Lower lobe of right lung (tissue), 2 donors: ENCODE measurements around the gene CYP3A7. TPM values are rescaled to one million over a fixed set of nuclear protein-coding genes. Genes with fewer than 3 reads are reported as not detected.
"Not testable (repeated sequence)": the region's sequence is repeated elsewhere in the genome, so short reads cannot be mapped to it uniquely, and the experiment has no call there.

Source experiments
- ATAC-seq, 2 donors: fragments of 200-7000 bp; cut with Tn5 transposase; one replicate each; pipeline ENCODE4 v1.9.1; 2020 to 2022; ENCODE audit warnings: mild to moderate bottlenecking in 2 of 2, moderate library complexity in 2 of 2
- DNase-seq: peaks from one replicate; pipeline ENCODE4 v3.0.0-alpha.2; 2020
- H3K27ac ChIP-seq: fragments of 200-600 bp; one replicate; pipeline ENCODE4 v1.8.0; 2022
- H3K27me3 ChIP-seq: fragments of 200-600 bp; one replicate; pipeline ENCODE4 v1.8.0; 2022; ENCODE audit warnings: low read depth
- H3K36me3 ChIP-seq: fragments of 200-600 bp; one replicate; pipeline ENCODE4 v1.8.0; 2022; ENCODE audit warnings: mild to moderate bottlenecking
- H3K4me1 ChIP-seq: fragments of 200-600 bp; one replicate; pipeline ENCODE4 v1.8.0; 2022
- H3K4me3 ChIP-seq: fragments of 200-600 bp; one replicate; pipeline ENCODE4 v1.8.0; 2022; ENCODE audit warnings: mild to moderate bottlenecking
- H3K9me3 ChIP-seq: fragments of 200-600 bp; one replicate; pipeline ENCODE4 v1.8.0; 2022
- CTCF ChIP-seq: fragments of 200-600 bp; IDR thresholded peaks from one replicate; pipeline ENCODE4 v1.8.0; 2022; ENCODE audit warnings: antibody characterized with exemption, mild to moderate bottlenecking
- intact Hi-C: fragments of 100-400 bp; cut with DNase I; formaldehyde crosslinking; loops from one replicate; pipeline ENCODE4 v1.11.0; 2022
- total RNA-seq: library from RNA; stranded (reverse); fragmentation: NEBNext Ultra II Directional; extraction: Animal tissue kit (Norgen Biotek cat#: 25700); gene quantifications from one replicate; pipeline ENCODE4 v1.2.1, GENCODE V29; 2021
- donor health status: DM: no; HTN: yes; CAD: no; lungs with severe emphysema.

The CYP3A7 gene
- total RNA-seq, 1 donor from 2014 or later, result 0.21 TPM

GRCh38 chr7:99730992-99731391 is 4.0 kb downstream of the CYP3A7 start:
- Histone ChIP-seq H3K36me3 (no peaks in the 10 kb centered on the region), H3K27ac (peak overlapping the region; percentile 6), H3K9me3 (no peaks in the 10 kb centered on the region), H3K27me3 (no peaks in the 10 kb centered on the region), H3K4me1 (peaks cover 11% of the 10 kb centered on the region), H3K4me3 (no peak overlapping the region)
- no peak for TF ChIP-seq CTCF
- intact Hi-C loops, result no loop called here
- DNase-seq (no peak), ATAC-seq (peak in 1 of 2 donors; percentile 9)

- ATAC-seq (peak; percentile 49 to 76), DNase-seq (no peak)
- no peak for TF ChIP-seq CTCF
- no peaks in the 10 kb centered on the region for H3K9me3 ChIP-seq
- no peaks in the 10 kb centered on the region for H3K27me3 ChIP-seq
- H3K27ac ChIP-seq, result peak overlapping the region; percentile 6
- H3K4me1 ChIP-seq, result peaks cover 11% of the 10 kb centered on the region
- intact Hi-C loops, result no loop called here
- H3K36me3 ChIP-seq, result no peaks in the 10 kb centered on the region
- no peak overlapping the region for H3K4me3 ChIP-seq
Measured at GRCh38 chr7:99730238-99730810, 4.7 kb downstream of the CYP3A7 start.

GRCh38 chr7:99729486-99730237 is 5.3 kb downstream of the CYP3A7 start:
- peak overlapping the region; percentile 6 for H3K27ac ChIP-seq
- no peak for DNase-seq
- ATAC-seq, result peak in 1 of 2 donors; percentile 62

GRCh38 chr7:99728615-99729014 is 6.4 kb downstream of the CYP3A7 start:
- Histone ChIP-seq H3K27me3 (no peaks in the 10 kb centered on the region), H3K4me3 (no peak overlapping the region), H3K27ac (no peak overlapping the region), H3K9me3 (no peaks in the 10 kb centered on the region), H3K36me3 (no peaks in the 10 kb centered on the region), H3K4me1 (peaks cover 11% of the 10 kb centered on the region)
- ATAC-seq (no peak), DNase-seq (no peak)
- no peak for TF ChIP-seq CTCF
- intact Hi-C loops, result no loop called here

More at GRCh38 chr7:99729486-99730237, 5.3 kb downstream of the CYP3A7 start:
- no peak overlapping the region for H3K4me3 ChIP-seq
- no peak for TF ChIP-seq CTCF
- H3K9me3 ChIP-seq, result no peaks in the 10 kb centered on the region
- H3K27me3 ChIP-seq, result no peaks in the 10 kb centered on the region
- no peaks in the 10 kb centered on the region for H3K36me3 ChIP-seq
- peaks cover 11% of the 10 kb centered on the region for H3K4me1 ChIP-seq
- intact Hi-C loops, result no loop called here

- intact Hi-C loops, H3K27me3 ChIP-seq, H3K9me3 ChIP-seq, H3K4me1 ChIP-seq, H3K36me3 ChIP-seq, ATAC-seq, DNase-seq, H3K27ac ChIP-seq, H3K4me3 ChIP-seq: not testable (repeated sequence)
Measured at GRCh38 chr7:99723201-99723600, 11.8 kb downstream of the CYP3A7 start.
